Hematopoietic multipotent progenitor cell treated with erythropoietin and hydrocortisone succinate and interleukin-3 and kit ligand, for 17 days (in vitro differentiated cells): ENCODE results near the gene AGRN.
"Not testable (repeated sequence)": the region's sequence is repeated elsewhere in the genome, so short reads cannot be mapped to it uniquely, and the experiment has no call there.

ENCODE experiments used
- DNase-seq: peaks from one replicate; pipeline ENCODE4 v3.0.0-alpha.2; 2015; ENCODE audit warnings: low spot score

The AGRN gene

GRCh38 chr1:1053682-1054081, 33.8 kb downstream of the AGRN start:
- DNase-seq: no peak

GRCh38 chr1:1054099-1054700, 34.3 kb downstream of the AGRN start:
- DNase-seq: no peak

GRCh38 chr1:1054971-1055370, 35.1 kb downstream of the AGRN start:
- DNase-seq: no peak

GRCh38 chr1:1055841-1056736, 36.2 kb downstream of the AGRN start:
- DNase-seq: no peak

- not testable (repeated sequence) for DNase-seq
These were observed 37.8 kb downstream of the AGRN start for GRCh38 chr1:1057769-1058087.

- DNase-seq: no peak
These were observed 38.4 kb downstream of the AGRN start for GRCh38 chr1:1058088-1058905.

- DNase-seq: no peak
These were observed 39.1 kb downstream of the AGRN start for GRCh38 chr1:1058921-1059493.

GRCh38 chr1:1059494-1060280, 39.8 kb downstream of the AGRN start:
- peak; percentile 73 for DNase-seq

- DNase-seq: no peak
These were observed 40.5 kb downstream of the AGRN start for GRCh38 chr1:1060281-1061000.

GRCh38 chr1:1061682-1062345, 41.9 kb downstream of the AGRN start:
- DNase-seq: no peak

- no peak for DNase-seq
These were observed 42.6 kb downstream of the AGRN start for GRCh38 chr1:1062348-1063163.

GRCh38 chr1:1063261-1063944, 43.5 kb downstream of the AGRN start:
- DNase-seq: no peak

- DNase-seq: peak; percentile 46
These were observed 44.3 kb downstream of the AGRN start for GRCh38 chr1:1063945-1064831.

GRCh38 chr1:1065265-1065939, 45.5 kb downstream of the AGRN start:
- no peak for DNase-seq

- DNase-seq: not testable (repeated sequence)
These were observed 46.0 kb downstream of the AGRN start for GRCh38 chr1:1065940-1066304.

GRCh38 chr1:1066403-1067283, 46.7 kb downstream of the AGRN start:
- no peak for DNase-seq
